ENCODE results near the gene MDC1. TPM values are rescaled to one million over a fixed set of nuclear protein-coding genes. Genes with fewer than 3 reads are reported as not detected.

The MDC1 gene
- total and polyA plus RNA-seq, 2 of the 13 experiments (the other 11 are each of a cell fraction or from before 2014, with no cell fraction given), result 8.4 to 14.0 TPM

DNA sequence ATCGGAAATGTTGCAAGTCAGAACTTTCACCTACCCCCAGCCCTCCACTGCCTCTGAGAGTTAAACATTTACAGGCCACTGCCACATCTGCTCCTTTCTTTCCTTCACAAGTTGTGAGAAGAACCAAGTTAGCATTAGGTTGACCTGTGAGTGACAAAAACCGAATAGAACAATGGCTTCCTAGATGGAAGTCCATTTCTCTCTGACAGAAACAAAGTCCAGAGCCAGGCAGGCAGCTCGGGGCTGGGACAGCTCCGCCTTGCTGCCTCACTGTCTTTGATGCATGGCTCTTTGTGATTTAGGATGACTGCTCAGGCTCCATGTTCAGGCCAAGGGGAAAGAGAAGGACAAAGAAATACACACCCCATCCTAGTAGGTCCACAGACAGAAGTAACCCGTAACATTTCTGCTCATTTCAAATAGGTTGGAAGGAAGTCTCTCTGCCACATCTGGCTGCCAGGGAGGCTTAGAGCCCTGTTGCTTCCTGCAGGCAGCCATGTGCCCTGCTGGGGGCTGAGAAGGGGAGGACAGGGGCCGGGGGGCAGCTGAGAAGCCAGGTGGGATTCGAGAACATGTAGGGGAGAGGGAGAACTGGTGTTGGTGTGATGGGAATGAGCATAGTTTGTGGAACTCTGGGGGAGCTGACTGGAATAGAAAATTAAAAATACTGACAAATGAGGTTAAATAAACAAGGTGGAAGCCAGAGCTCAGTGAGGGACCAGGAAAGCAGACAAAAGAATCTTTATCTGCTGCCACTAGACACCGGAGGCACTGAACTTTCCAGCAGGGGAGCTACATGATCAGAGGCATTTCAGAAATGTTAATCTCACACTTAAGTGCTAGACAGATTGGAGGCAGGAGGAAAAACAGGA is 46.8 kb upstream of the MDC1 start (continued):
- TF ChIP-seq ZNF496 (CRISPR knock-in tag; IDR thresholded peaks at IDR 0.05; ENCODE audit: insufficient replicate concordance) (no peak), ZNF639 (CRISPR knock-in tag; conservative IDR thresholded peaks at IDR 0.05) (peak; percentile 46; the same call in 1 of the 2 replicates), CREB1 (IDR thresholded peaks at IDR 0.05) (0 out of 2 replicates have a peak, but pooled peaks have one; percentile 1), CREB1 (CRISPR knock-in tag; IDR thresholded peaks at IDR 0.05) (peak; percentile 81), ZMYM4 (CRISPR knock-in tag; IDR thresholded peaks at IDR 0.05) (peak; percentile 54), ZNF468 (CRISPR knock-in tag; IDR thresholded peaks at IDR 0.05) (no peak), ZNF234 (CRISPR knock-in tag; conservative IDR thresholded peaks at IDR 0.05) (no peak), ZNF549 (CRISPR knock-in tag; IDR thresholded peaks at IDR 0.05) (no peak), PAX8 (CRISPR knock-in tag; IDR thresholded peaks at IDR 0.05; ENCODE audit: borderline replicate concordance) (no peak), MBD4 (IDR thresholded peaks at IDR 0.05; ENCODE audit: borderline replicate concordance, low read length) (no peak), RFXAP (CRISPR knock-in tag; IDR thresholded peaks at IDR 0.05; ENCODE audit: borderline replicate concordance) (0 out of 2 replicates have a peak, but pooled peaks have one; percentile 21), ZC3H13 (CRISPR knock-in tag; IDR thresholded peaks at IDR 0.05) (peak; percentile 45; the same call in 1 of the 2 replicates), RORA (CRISPR knock-in tag; IDR thresholded peaks at IDR 0.05) (0 out of 2 replicates have a peak, but pooled peaks have one; percentile 38), TOPORS (CRISPR knock-in tag; IDR thresholded peaks at IDR 0.05) (no peak), RBFOX2 (IDR thresholded peaks at IDR 0.05; ENCODE audit: low read depth, low read length) (no peak), JARID2 (CRISPR knock-in tag; IDR thresholded peaks at IDR 0.05; ENCODE audit: insufficient replicate concordance) (peak; percentile 97), BCL6 (CRISPR knock-in tag; IDR thresholded peaks at IDR 0.05) (peak; percentile 94), SP2 (CRISPR knock-in tag; IDR thresholded peaks at IDR 0.05) (0 out of 2 replicates have a peak, but pooled peaks have one; percentile 27), ZNF556 (CRISPR knock-in tag; IDR thresholded peaks at IDR 0.05; ENCODE audit: borderline replicate concordance) (no peak; the same call in 1 of the 2 replicates), ZNF484 (CRISPR knock-in tag; IDR thresholded peaks at IDR 0.05; ENCODE audit: borderline replicate concordance, low read depth) (no peak), ZNF30 (CRISPR knock-in tag; IDR thresholded peaks at IDR 0.05) (peak; percentile 63; the same call in 1 of the 2 replicates), ZFP1 (CRISPR knock-in tag; IDR thresholded peaks at IDR 0.05) (no peak; the same call in 1 of the 2 replicates), ZFP36L2 (CRISPR knock-in tag; IDR thresholded peaks at IDR 0.05) (no peak), KAT8 (CRISPR knock-in tag; IDR thresholded peaks at IDR 0.05) (peak; percentile 71), TAF15 (IDR thresholded peaks at IDR 0.05; ENCODE audit: low read depth, low read length, poor library complexity, severe bottlenecking) (no peak), ZNF563 (CRISPR knock-in tag; IDR thresholded peaks at IDR 0.05) (no peak)
- TF ChIP-seq, protein P1, sequence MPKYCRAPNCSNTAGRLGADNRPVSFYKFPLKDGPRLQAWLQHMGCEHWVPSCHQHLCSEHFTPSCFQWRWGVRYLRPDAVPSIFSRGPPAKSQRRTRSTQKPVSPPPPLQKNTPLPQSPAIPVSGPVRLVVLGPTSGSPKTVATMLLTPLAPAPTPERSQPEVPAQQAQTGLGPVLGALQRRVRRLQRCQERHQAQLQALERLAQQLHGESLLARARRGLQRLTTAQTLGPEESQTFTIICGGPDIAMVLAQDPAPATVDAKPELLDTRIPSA (CRISPR knock-in tag; IDR thresholded peaks at IDR 0.05; ENCODE audit: borderline replicate concordance), result peak; percentile 57; the same call in 1 of the 2 replicates
- TF ChIP-seq, protein P2, sequence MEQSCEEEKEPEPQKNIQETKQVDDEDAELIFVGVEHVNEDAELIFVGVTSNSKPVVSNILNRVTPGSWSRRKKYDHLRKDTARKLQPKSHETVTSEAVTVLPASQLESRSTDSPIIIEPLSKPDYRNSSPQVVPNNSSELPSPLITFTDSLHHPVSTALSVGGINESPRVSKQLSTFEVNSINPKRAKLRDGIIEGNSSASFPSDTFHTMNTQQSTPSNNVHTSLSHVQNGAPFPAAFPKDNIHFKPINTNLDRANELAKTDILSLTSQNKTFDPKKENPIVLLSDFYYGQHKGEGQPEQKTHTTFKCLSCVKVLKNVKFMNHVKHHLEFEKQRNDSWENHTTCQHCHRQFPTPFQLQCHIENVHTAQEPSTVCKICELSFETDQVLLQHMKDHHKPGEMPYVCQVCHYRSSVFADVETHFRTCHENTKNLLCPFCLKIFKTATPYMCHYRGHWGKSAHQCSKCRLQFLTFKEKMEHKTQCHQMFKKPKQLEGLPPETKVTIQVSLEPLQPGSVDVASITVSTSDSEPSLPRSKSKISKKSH (CRISPR knock-in tag; IDR thresholded peaks at IDR 0.05; ENCODE audit: borderline replicate concordance), result 0 out of 2 replicates have a peak, but pooled peaks have one; percentile 57

Measured in HepG2 (cell line).